Muscle of leg (tissue), 16 donors: ENCODE results near the gene MYEF2. TPM values are rescaled to one million over a fixed set of nuclear protein-coding genes. Genes with fewer than 3 reads are reported as not detected.

Experiments
- DNase-seq: peaks from one replicate; pipeline ENCODE4 v3.0.0; 2013
- H3K27ac ChIP-seq: one replicate; pipeline ENCODE4 v1.5.1; 2013; ENCODE audit warnings: mild to moderate bottlenecking, low read length, control low read depth
- H3K27me3 ChIP-seq: one replicate; pipeline ENCODE4 v1.6.1; 2013; ENCODE audit warnings: low read length; ENCODE audit not compliant: control insufficient read depth, insufficient read depth
- H3K36me3 ChIP-seq: one replicate; pipeline ENCODE4 v1.6.1; 2013; ENCODE audit warnings: low read length; ENCODE audit not compliant: control insufficient read depth, insufficient read depth
- H3K4me1 ChIP-seq: one replicate; pipeline ENCODE4 v1.6.1; 2013; ENCODE audit warnings: low read length; ENCODE audit not compliant: control insufficient read depth, insufficient read depth
- H3K4me3 ChIP-seq: one replicate; pipeline ENCODE4 v1.5.1; 2013; ENCODE audit warnings: low read length, control low read depth
- H3K9me3 ChIP-seq: replicated peaks from 2 replicates; pipeline ENCODE4 v1.6.1; 2013; ENCODE audit warnings: low read depth, low read length; ENCODE audit not compliant: control insufficient read depth
- WGBS: methylation state at CpG from one replicate; pipeline ENCODE4 v1.1.5; 2013; ENCODE audit warnings: missing lambda C conversion rate; ENCODE audit not compliant: insufficient coverage; 5-methylcytosine and 5-hydroxymethylcytosine counted together
- long read RNA-seq, 11 donors: transcript quantifications; one replicate each; lab custom pipeline, GENCODE V29; 2026
- polyA plus RNA-seq, 8 donors: library from polyadenylated mRNA; unstranded; fragments of 120-200 nt; gene quantifications; one replicate each; pipeline versions ENCODE4 v1.2.1 to v1.2.3, GENCODE V29; 2013; ENCODE audit warnings: inconsistent platforms in 1 of 8, low replicate concordance in 1 of 8; ENCODE audit not compliant: insufficient read length in 8 of 8, insufficient read depth in 1 of 8
- total RNA-seq: library from RNA; stranded (reverse); fragments of 120-200 nt; gene quantifications from one replicate; pipeline ENCODE4 v1.2.4, GENCODE V29; 2013

The MYEF2 gene, protein sequence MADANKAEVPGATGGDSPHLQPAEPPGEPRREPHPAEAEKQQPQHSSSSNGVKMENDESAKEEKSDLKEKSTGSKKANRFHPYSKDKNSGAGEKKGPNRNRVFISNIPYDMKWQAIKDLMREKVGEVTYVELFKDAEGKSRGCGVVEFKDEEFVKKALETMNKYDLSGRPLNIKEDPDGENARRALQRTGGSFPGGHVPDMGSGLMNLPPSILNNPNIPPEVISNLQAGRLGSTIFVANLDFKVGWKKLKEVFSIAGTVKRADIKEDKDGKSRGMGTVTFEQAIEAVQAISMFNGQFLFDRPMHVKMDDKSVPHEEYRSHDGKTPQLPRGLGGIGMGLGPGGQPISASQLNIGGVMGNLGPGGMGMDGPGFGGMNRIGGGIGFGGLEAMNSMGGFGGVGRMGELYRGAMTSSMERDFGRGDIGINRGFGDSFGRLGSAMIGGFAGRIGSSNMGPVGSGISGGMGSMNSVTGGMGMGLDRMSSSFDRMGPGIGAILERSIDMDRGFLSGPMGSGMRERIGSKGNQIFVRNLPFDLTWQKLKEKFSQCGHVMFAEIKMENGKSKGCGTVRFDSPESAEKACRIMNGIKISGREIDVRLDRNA
- total RNA-seq (2.8 TPM), polyA plus RNA-seq (10 to 100 TPM in 4 of 8 donors, 1 to 10 TPM in 4; 6.0 to 19.1 (median 10.3) TPM)
- long read RNA-seq, donor 1, full-length matches to known transcripts: 2 of 2 reads
- long read RNA-seq, donor 1, partial matches to known transcripts: 0 of 2 reads
- long read RNA-seq, donor 1, other reads (novel, unspliced or antisense): 0 of 2 reads
- long read RNA-seq, donor 2, full-length matches to known transcripts: 1 of 1 reads
- long read RNA-seq, donor 2, partial matches to known transcripts: 0 of 1 reads
- long read RNA-seq, donor 2, other reads (novel, unspliced or antisense): 0 of 1 reads
- long read RNA-seq, donor 3: 0 reads
- long read RNA-seq, donor 4: 0 reads
- long read RNA-seq, donor 5, partial matches to known transcripts: 0 of 1 reads
- long read RNA-seq, donor 5, other reads (novel, unspliced or antisense): 0 of 1 reads
- long read RNA-seq, donor 6, full-length matches to known transcripts: 1 of 1 reads
- long read RNA-seq, donor 6, partial matches to known transcripts: 0 of 1 reads
- long read RNA-seq, donor 6, other reads (novel, unspliced or antisense): 0 of 1 reads
- long read RNA-seq, donor 7, partial matches to known transcripts: 0 of 1 reads
- long read RNA-seq, donor 7, other reads (novel, unspliced or antisense): 0 of 1 reads
- long read RNA-seq, donor 8: 0 reads
- long read RNA-seq, donor 9: 0 reads
- long read RNA-seq, donor 10: 0 reads
- long read RNA-seq, donor 11, full-length matches to known transcripts: 1 of 1 reads
- long read RNA-seq, donor 11, partial matches to known transcripts: 0 of 1 reads
- long read RNA-seq, donor 11, other reads (novel, unspliced or antisense): 0 of 1 reads

DNA sequence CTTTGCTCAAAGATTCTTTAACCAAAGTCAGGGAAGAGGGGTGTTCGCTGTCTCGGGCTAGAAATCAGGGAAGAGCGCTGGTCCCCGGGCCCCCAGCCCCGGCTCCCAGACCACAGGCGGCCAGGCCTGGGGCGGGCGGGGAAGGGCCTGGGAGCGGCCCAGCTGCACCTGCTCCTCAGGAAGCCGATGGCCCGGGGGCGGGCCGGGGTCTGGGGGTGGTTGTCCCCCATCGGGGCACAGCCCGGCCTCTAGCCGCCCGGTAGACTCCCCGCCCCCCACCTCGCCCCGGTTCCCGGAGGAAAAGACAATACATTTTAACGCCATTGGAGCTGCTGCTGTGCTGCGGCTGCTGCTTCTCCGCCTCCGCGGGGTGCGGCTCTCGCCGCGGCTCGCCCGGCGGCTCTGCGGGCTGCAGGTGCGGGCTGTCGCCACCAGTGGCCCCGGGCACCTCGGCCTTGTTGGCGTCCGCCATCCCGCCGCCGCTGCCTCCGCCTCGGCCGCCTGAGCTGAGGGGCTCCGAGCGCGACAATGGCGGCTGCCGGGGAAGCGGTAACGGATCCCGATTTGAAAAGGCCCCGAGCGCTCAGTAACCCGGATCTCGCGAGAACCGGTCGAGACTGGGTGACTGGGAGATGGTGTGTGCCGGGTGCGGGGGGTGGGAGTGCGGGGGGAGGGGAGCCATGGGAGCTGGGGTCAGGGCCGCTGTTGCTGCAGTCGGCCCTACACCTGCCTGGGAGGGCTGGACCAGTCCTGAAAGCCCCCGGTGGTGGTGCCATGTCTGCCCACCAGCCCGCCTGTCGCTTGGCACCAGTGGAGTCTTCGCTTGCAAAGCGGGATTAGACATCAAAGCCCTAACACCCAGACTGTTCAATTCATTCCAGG is at the start of gene MYEF2:
Gene MYEF2, minus strand, starts transcription at position 530 of the 882 bp plus-strand sequence. Its CDS starts 58 bp downstream, at position 472.
- peak within 1 kb of the TSS; percentile 43 for H3K4me3 ChIP-seq
- DNase-seq: peak; percentile 76
- H3K27ac ChIP-seq: peak within 1 kb of the TSS; percentile 53
- no peaks in the 10 kb centered on the region for H3K9me3 ChIP-seq
- H3K27me3 ChIP-seq: peaks cover 5% of the 10 kb centered on the region
- WGBS: 1% methylated on average over 70 of the region's 71 CpGs
- no peaks in the 10 kb centered on the region for H3K36me3 ChIP-seq
- peaks cover 2% of the 10 kb centered on the region for H3K4me1 ChIP-seq

DNA sequence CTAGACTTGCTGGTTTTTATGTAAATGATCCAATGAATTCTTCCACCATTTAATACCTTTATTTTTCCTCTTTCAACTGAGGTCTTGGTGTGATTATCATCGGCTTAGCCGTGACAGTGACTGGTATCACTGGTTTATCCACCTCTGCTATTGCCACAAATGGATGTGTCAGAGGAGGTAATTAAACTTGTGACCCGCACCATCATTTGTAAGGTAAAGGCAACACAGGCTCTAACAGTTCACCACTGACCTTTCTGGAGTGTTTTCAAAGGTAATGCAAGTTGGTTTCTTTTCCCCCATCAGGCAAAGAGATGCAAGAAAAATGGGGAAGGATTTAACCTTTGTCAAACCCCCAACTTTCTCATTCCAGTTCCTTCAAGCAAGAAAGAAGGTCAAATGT is 47.7 kb upstream of the MYEF2 start:
- 90% methylated on average over 2 of the region's 3 CpGs for WGBS
- Histone ChIP-seq H3K27ac (no peak overlapping the region), H3K4me1 (no peaks in the 10 kb centered on the region)

GRCh38 chr15:48222627-48223026 is 44.5 kb upstream of the MYEF2 start:
- WGBS: 10% methylated on average over 1 of the region's 1 CpG
- H3K27ac ChIP-seq: no peak overlapping the region
- no peaks in the 10 kb centered on the region for H3K36me3 ChIP-seq
- H3K4me1 ChIP-seq: no peaks in the 10 kb centered on the region
- H3K9me3 ChIP-seq: no peaks in the 10 kb centered on the region
- no peaks in the 10 kb centered on the region for H3K27me3 ChIP-seq
- no peak overlapping the region for H3K4me3 ChIP-seq
- DNase-seq: peak; percentile 30

More for the DNA sequence above, 47.7 kb upstream of the MYEF2 start:
- Histone ChIP-seq H3K36me3 (no peaks in the 10 kb centered on the region), H3K27me3 (no peaks in the 10 kb centered on the region), H3K9me3 (no peaks in the 10 kb centered on the region), H3K4me3 (no peak overlapping the region)
- DNase-seq: no peak

GRCh38 chr15:48221885-48222284 is 43.8 kb upstream of the MYEF2 start:
- Histone ChIP-seq H3K27ac (no peak overlapping the region), H3K27me3 (no peaks in the 10 kb centered on the region), H3K36me3 (no peaks in the 10 kb centered on the region), H3K4me3 (no peak overlapping the region), H3K9me3 (no peaks in the 10 kb centered on the region), H3K4me1 (no peaks in the 10 kb centered on the region)
- 59% methylated on average over 2 of the region's 4 CpGs for WGBS
- DNase-seq: peak; percentile 21

DNA sequence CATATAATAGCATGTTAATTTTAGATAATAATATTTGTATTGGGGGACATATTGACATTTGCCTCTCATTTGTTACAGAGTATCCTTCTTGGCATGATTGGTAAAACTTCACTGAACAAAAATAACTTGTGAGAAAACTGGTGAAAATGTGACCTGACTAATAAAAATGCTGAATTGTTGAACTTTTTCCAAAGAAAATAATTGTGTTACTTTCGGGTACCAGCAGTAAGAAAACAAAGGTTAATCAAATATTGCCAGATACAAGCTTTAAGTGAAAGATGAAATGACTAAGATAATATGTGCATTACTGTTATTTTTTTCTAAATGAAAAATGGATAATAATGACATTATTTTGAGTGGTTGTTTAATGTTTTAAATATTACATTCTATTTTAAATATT is 43.2 kb upstream of the MYEF2 start:
- H3K27me3 ChIP-seq: no peaks in the 10 kb centered on the region
- no peak for DNase-seq
- H3K9me3 ChIP-seq: no peaks in the 10 kb centered on the region
- no peaks in the 10 kb centered on the region for H3K4me1 ChIP-seq
- WGBS: no CpG with 5 or more reads among the region's 1 CpG
- H3K36me3 ChIP-seq: no peaks in the 10 kb centered on the region
- no peak overlapping the region for H3K4me3 ChIP-seq
- H3K27ac ChIP-seq: no peak overlapping the region

DNA sequence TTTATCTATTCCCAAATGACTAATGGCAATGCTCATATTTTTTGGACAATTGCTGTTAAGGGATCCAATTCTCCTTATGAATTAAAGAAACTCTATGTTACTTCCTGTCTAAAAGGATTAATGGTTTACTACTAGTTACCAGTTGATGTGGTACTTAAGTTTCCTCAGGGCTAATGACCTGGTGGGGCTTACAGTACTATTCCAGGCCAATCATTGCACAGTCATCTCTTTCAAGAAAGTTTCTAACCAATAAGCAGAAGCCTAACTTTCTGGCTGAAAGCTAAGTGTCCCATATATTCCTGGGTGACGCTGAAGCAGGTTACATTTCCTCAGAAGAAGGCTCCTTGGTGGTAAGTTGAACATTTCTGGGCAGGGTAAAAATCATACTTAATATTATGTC is 27.9 kb upstream of the MYEF2 start, which contains the start of gene SLC12A1:
Gene SLC12A1, plus strand, starts transcription at position 322 of the 400 bp plus-strand sequence. CDS start 1,418 bp downstream, outside the sequence.
- no peak for DNase-seq
- Histone ChIP-seq H3K36me3 (no peaks in the 10 kb centered on the region), H3K9me3 (no peaks in the 10 kb centered on the region), H3K4me1 (no peaks in the 10 kb centered on the region), H3K27ac (no peak within 1 kb of the TSS), H3K27me3 (no peaks in the 10 kb centered on the region), H3K4me3 (no peak within 1 kb of the TSS)
- no CpG with 5 or more reads among the region's 1 CpG for WGBS

DNA sequence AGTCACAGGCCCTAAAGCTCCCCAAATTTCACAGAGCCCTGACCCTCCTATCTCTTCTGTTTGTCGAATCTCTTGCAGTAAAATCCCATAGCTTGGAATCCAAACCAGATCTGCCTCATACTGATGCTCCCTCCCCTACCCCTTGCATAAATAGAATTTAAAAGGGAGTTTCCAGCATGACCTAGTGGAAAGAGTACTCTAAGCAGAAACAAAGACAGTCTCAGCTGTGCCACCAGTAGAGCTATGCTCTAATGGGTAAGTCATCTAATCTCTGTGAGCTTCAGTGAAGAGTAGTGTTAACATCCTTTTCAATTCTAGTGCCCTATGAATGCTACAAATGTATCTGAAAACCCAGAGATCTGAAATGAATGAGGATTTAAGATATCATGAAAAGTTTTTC is 24.0 kb upstream of the MYEF2 start:
- Histone ChIP-seq H3K4me1 (no peaks in the 10 kb centered on the region), H3K27me3 (no peaks in the 10 kb centered on the region), H3K9me3 (no peaks in the 10 kb centered on the region), H3K4me3 (no peak overlapping the region), H3K36me3 (no peaks in the 10 kb centered on the region), H3K27ac (no peak overlapping the region)
- WGBS: no CpG with 5 or more reads among the region's 1 CpG
- DNase-seq: no peak

GRCh38 chr15:48191574-48192225 is 13.6 kb upstream of the MYEF2 start, which contains the start of gene CTXN2:
TSS of gene CTXN2 (plus strand) at chr15:48191665. CDS start at chr15:48201301, 9,636 bp downstream.
- H3K4me3 ChIP-seq: no peak within 1 kb of the TSS

More at GRCh38 chr15:48191574-48192225, 13.6 kb upstream of the MYEF2 start, which contains the start of gene CTXN2:
- peak; percentile 1 for DNase-seq
- Histone ChIP-seq H3K9me3 (no peaks in the 10 kb centered on the region), H3K36me3 (no peaks in the 10 kb centered on the region), H3K27ac (no peak within 1 kb of the TSS), H3K4me1 (no peaks in the 10 kb centered on the region), H3K27me3 (peaks cover 8% of the 10 kb centered on the region)
- WGBS: 10% methylated on average over 28 of the region's 31 CpGs
